Liver (tissue), 9 donors: Measurements from ENCODE around the gene RRAS2. TPM values are rescaled to one million over a fixed set of nuclear protein-coding genes. Genes with fewer than 3 reads are reported as not detected.
A peak's percentile ranks its signal among the peaks of the same experiment; 100 is the strongest.

Source experiments
- DNase-seq: peaks from one replicate; pipeline ENCODE4 v3.0.0-alpha.2; 2017; ENCODE audit warnings: low spot score
- H3K27ac ChIP-seq, 2 donors: one replicate each; pipeline ENCODE4 v1.7.0; 2013; ENCODE audit warnings: inconsistent platforms in 2 of 2, low read length in 2 of 2, control low read depth in 1 of 2, low read depth in 1 of 2, mild to moderate bottlenecking in 1 of 2
- H3K27me3 ChIP-seq, 4 donors: one replicate each; pipeline versions ENCODE4 v1.6.1 to v1.7.0; 2013; ENCODE audit warnings: low read length in 3 of 4, inconsistent platforms in 1 of 4, mild to moderate bottlenecking in 1 of 4, moderate library complexity in 1 of 4; ENCODE audit not compliant: control insufficient read depth in 4 of 4, insufficient read depth in 4 of 4
- H3K36me3 ChIP-seq, 4 donors: one replicate each; pipeline versions ENCODE4 v1.6.1 to v1.7.0; 2013; ENCODE audit warnings: low read length in 3 of 4, mild to moderate bottlenecking in 3 of 4, low read depth in 1 of 4, moderate library complexity in 1 of 4; ENCODE audit not compliant: control insufficient read depth in 4 of 4, insufficient read depth in 3 of 4
- H3K4me1 ChIP-seq, 4 donors: one replicate each; pipeline versions ENCODE4 v1.6.1 to v1.7.0; 2013; ENCODE audit warnings: low read length in 3 of 4, mild to moderate bottlenecking in 3 of 4, moderate library complexity in 1 of 4; ENCODE audit not compliant: control insufficient read depth in 4 of 4, insufficient read depth in 4 of 4
- H3K4me3 ChIP-seq, 3 donors: one replicate each; pipeline versions ENCODE4 v1.6.1 to v1.7.0; 2013; ENCODE audit warnings: low read length in 3 of 3, control low read depth in 1 of 3, low read depth in 1 of 3, mild to moderate bottlenecking in 1 of 3
- H3K9ac ChIP-seq, 2 donors: one replicate each; pipeline ENCODE4 v1.7.0; 2013; ENCODE audit warnings: low read length in 2 of 2, mild to moderate bottlenecking in 2 of 2, moderate library complexity in 2 of 2, control low read depth in 1 of 2, low read depth in 1 of 2
- H3K9me3 ChIP-seq, 4 donors: one replicate each; pipeline versions ENCODE4 v1.6.1 to v1.7.0; 2013; ENCODE audit warnings: low read length in 3 of 4; ENCODE audit not compliant: control insufficient read depth in 4 of 4
- ATF3 ChIP-seq: IDR thresholded peaks from 2 replicates; pipeline ENCODE4 v1.6.1; 2016; ENCODE audit warnings: antibody characterized with exemption
- CTCF ChIP-seq: fragments of 150-350 bp; IDR thresholded peaks from 2 replicates; pipeline ENCODE4 v1.5.1; 2017; ENCODE audit warnings: improper control_type of control experiment, low read depth, low read length; ENCODE audit not compliant: missing input control
- EGR1 ChIP-seq, 2 donors: IDR thresholded peaks; 2 replicates each; pipeline ENCODE4 v1.6.1; 2016 to 2018; ENCODE audit warnings: antibody characterized with exemption in 2 of 2, low read depth in 2 of 2
- FOXA1 ChIP-seq: IDR thresholded peaks from 2 replicates; pipeline ENCODE4 v1.6.1; 2016; ENCODE audit warnings: antibody characterized with exemption
- FOXA2 ChIP-seq: IDR thresholded peaks from 2 replicates; pipeline ENCODE4 v1.6.1; 2016; ENCODE audit warnings: antibody characterized with exemption
- GABPA ChIP-seq, 2 donors: IDR thresholded peaks in 1 of 2; conservative IDR thresholded peaks in 1 of 2; 2 replicates each; pipeline ENCODE4 v1.6.1; 2016; ENCODE audit warnings: antibody characterized with exemption in 2 of 2, mild to moderate bottlenecking in 1 of 2, moderate library complexity in 1 of 2
- HNF4A ChIP-seq, 2 donors: conservative IDR thresholded peaks; 2 replicates each; pipeline ENCODE4 v1.6.1; 2016; ENCODE audit warnings: antibody characterized with exemption in 2 of 2, mild to moderate bottlenecking in 2 of 2
- HNF4G ChIP-seq: IDR thresholded peaks from 2 replicates; pipeline ENCODE4 v1.6.1; 2016; ENCODE audit warnings: antibody characterized with exemption
- JUND ChIP-seq, 2 donors: IDR thresholded peaks; 2 replicates each; pipeline ENCODE4 v1.6.1; 2016; ENCODE audit warnings: antibody characterized with exemption in 2 of 2
- NR2F2 ChIP-seq: IDR thresholded peaks from 2 replicates; pipeline ENCODE4 v1.6.1; 2016; ENCODE audit warnings: antibody characterized with exemption
- RAD21 ChIP-seq, 2 donors: IDR thresholded peaks; 2 replicates each; pipeline ENCODE4 v1.6.1; 2016; ENCODE audit warnings: antibody characterized with exemption in 2 of 2, mild to moderate bottlenecking in 2 of 2
- RXRA ChIP-seq, 2 donors: IDR thresholded peaks; 2 replicates each; pipeline ENCODE4 v1.6.1; 2017 to 2018; ENCODE audit warnings: antibody characterized with exemption in 2 of 2, mild to moderate bottlenecking in 1 of 2
- SP1 ChIP-seq: IDR thresholded peaks from 2 replicates; pipeline ENCODE4 v1.6.1; 2018; ENCODE audit warnings: antibody characterized with exemption, mild to moderate bottlenecking
- TAF1 ChIP-seq: conservative IDR thresholded peaks from 2 replicates; pipeline ENCODE4 v1.6.1; 2016; ENCODE audit warnings: antibody characterized with exemption, mild to moderate bottlenecking
- YY1 ChIP-seq: IDR thresholded peaks from 2 replicates; pipeline ENCODE4 v1.6.1; 2016; ENCODE audit warnings: antibody characterized with exemption, mild to moderate bottlenecking
- WGBS: extraction: QIAGEN DNeasy Blood & Tissue Kit; methylation state at CpG from one replicate; pipeline ENCODE4 v1.1.7; 2013; 5-methylcytosine and 5-hydroxymethylcytosine counted together
- polyA plus RNA-seq, 2 donors: library from polyadenylated mRNA; stranded (reverse) in 1 of 2; unstranded in 1 of 2; fragments of 200-250 nt in 1 of 2; fragments of >200 nt in 1 of 2; fragmentation: Nextera tagmentation in 1 of 2; extraction: Ambion mirVana in 1 of 2; gene quantifications; one replicate each; pipeline versions ENCODE4 v1.2.1 to v1.2.3, GENCODE V29; 2013 to 2015
- total RNA-seq, 2 donors: library from RNA; depleted of rRNA; stranded (reverse); fragments of >200 nt; gene quantifications; one replicate each; pipeline ENCODE4 v1.2.3, GENCODE V29; 2014
- TF ChIP-seq, protein P1 (sequence below): IDR thresholded peaks from 2 replicates; pipeline ENCODE4 v1.6.1; 2016; ENCODE audit warnings: antibody characterized with exemption
- TF ChIP-seq, protein P2 (sequence below): IDR thresholded peaks from 2 replicates; pipeline ENCODE4 v1.6.1; 2016; ENCODE audit warnings: antibody characterized with exemption
- TF ChIP-seq, protein P3 (sequence below): IDR thresholded peaks from 2 replicates; pipeline ENCODE4 v1.6.1; 2016; ENCODE audit warnings: antibody characterized with exemption, mild to moderate bottlenecking
- donor health status: healthy.
- donor health status: healthy.
- donor health status: healthy.
- donor health status: healthy.
- donor health status: healthy.

The RRAS2 gene
- total and polyA plus RNA-seq, 4 donors: 11.2 to 23.8 (median 17.5) TPM

DNA sequence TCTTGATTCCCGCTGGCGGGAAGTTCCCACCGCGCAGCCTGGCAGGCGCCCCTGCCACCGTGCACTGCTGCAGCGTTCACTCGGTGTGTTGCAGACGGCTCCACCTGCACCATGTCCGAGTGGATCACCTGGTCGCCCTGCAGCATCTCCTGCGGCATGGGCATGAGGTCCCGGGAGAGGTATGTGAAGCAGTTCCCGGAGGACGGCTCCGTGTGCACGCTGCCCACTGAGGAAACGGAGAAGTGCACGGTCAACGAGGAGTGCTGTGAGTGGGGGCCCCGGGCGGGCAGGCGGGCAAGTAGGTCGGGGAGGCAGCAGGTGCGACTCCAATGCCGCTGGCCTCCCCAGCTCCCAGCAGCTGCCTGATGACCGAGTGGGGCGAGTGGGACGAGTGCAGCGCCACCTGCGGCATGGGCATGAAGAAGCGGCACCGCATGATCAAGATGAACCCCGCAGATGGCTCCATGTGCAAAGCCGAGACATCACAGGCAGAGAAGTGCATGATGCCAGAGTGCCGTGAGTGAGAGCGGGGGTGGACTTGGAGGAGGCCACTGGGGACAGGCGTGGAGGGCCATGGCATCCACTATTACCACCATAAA is 99.7 kb downstream of the RRAS2 start:
- Histone ChIP-seq H3K36me3 (no peaks in the 10 kb centered on the region), H3K4me3 (no peak overlapping the region), H3K27ac (no peak overlapping the region), H3K9ac (no peak overlapping the region), H3K9me3 (no peaks in the 10 kb centered on the region), H3K4me1 (peaks cover 0 to 10% (median 6%) of the 10 kb centered on the region in 4 donors), H3K27me3 (no peaks in the 10 kb centered on the region)
- 68% methylated on average over 38 of the region's 38 CpGs for WGBS
- no peak for DNase-seq
- TF ChIP-seq NR2F2: no peak
- TF ChIP-seq GABPA (IDR thresholded peaks at IDR 0.05 in 1 of 2, conservative IDR thresholded peaks at IDR 0.05 in 1 of 2): no peak
- TF ChIP-seq HNF4G: no peak
- no peak for TF ChIP-seq JUND (IDR thresholded peaks at IDR 0.05)
- no peak for TF ChIP-seq TAF1

DNA sequence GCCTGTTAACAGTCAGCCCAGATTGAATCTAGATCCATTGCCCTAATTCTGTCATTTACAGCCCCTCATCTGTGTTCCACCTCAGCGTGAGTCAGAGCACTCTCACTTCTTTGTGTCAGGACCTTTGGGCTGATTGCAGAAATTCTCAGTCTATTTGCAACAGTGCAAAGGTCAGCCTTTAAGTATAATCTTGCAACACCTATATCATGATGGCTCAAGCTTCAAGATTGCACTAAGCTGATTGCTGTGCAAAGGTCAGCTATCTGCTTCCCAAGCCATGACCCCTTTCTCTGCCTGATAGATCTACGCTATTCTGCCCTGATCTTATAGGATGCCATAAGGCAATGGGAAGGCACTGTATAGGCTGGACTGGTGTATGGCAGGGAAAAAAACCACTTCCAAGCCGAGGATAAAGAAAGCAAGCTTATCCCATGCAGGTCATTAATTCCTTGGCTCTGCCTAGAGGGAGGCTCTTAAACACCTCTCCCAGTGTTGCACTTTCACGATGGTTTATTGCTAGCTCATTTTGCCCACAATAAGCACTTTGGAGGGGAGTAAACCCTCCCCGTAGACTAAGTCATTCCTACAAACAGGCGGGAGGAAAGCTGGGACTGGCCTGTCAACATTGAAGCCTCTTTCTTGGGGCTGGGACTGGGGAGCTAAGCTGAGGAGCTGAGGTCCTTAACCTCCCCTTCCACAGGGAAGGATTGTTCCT is 100.6 kb downstream of the RRAS2 start:
- H3K9me3 ChIP-seq: no peaks in the 10 kb centered on the region
- H3K27me3 ChIP-seq: no peaks in the 10 kb centered on the region
- H3K27ac ChIP-seq: no peak overlapping the region
- WGBS: 59% methylated on average over 6 of the region's 6 CpGs
- H3K4me1 ChIP-seq: peaks cover 0 to 10% (median 6%) of the 10 kb centered on the region in 4 donors
- no peaks in the 10 kb centered on the region for H3K36me3 ChIP-seq
- TF ChIP-seq ATF3 (peak; percentile 73), CTCF (no peak), HNF4G (peak; percentile 91), SP1 (peak; percentile 64), RXRA (IDR thresholded peaks at IDR 0.05) (peak; percentile 84 to 86), GABPA (IDR thresholded peaks at IDR 0.05 in 1 of 2, conservative IDR thresholded peaks at IDR 0.05 in 1 of 2) (no peak), RAD21 (IDR thresholded peaks at IDR 0.05) (no peak), FOXA2 (no peak), NR2F2 (peak; percentile 77), YY1 (no peak), FOXA1 (no peak), EGR1 (IDR thresholded peaks at IDR 0.05; ENCODE audit: low read depth in 2 of 2) (no peak), HNF4A (conservative IDR thresholded peaks at IDR 0.05) (peak; percentile 92 to 95), TAF1 (no peak), JUND (IDR thresholded peaks at IDR 0.05) (peak; percentile 80 to 89)
- TF ChIP-seq, protein P1, sequence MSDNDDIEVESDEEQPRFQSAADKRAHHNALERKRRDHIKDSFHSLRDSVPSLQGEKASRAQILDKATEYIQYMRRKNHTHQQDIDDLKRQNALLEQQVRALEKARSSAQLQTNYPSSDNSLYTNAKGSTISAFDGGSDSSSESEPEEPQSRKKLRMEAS: no peak
- TF ChIP-seq, protein P2, sequence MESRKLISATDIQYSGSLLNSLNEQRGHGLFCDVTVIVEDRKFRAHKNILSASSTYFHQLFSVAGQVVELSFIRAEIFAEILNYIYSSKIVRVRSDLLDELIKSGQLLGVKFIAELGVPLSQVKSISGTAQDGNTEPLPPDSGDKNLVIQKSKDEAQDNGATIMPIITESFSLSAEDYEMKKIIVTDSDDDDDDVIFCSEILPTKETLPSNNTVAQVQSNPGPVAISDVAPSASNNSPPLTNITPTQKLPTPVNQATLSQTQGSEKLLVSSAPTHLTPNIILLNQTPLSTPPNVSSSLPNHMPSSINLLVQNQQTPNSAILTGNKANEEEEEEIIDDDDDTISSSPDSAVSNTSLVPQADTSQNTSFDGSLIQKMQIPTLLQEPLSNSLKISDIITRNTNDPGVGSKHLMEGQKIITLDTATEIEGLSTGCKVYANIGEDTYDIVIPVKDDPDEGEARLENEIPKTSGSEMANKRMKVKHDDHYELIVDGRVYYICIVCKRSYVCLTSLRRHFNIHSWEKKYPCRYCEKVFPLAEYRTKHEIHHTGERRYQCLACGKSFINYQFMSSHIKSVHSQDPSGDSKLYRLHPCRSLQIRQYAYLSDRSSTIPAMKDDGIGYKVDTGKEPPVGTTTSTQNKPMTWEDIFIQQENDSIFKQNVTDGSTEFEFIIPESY: no peak
- TF ChIP-seq, protein P3, sequence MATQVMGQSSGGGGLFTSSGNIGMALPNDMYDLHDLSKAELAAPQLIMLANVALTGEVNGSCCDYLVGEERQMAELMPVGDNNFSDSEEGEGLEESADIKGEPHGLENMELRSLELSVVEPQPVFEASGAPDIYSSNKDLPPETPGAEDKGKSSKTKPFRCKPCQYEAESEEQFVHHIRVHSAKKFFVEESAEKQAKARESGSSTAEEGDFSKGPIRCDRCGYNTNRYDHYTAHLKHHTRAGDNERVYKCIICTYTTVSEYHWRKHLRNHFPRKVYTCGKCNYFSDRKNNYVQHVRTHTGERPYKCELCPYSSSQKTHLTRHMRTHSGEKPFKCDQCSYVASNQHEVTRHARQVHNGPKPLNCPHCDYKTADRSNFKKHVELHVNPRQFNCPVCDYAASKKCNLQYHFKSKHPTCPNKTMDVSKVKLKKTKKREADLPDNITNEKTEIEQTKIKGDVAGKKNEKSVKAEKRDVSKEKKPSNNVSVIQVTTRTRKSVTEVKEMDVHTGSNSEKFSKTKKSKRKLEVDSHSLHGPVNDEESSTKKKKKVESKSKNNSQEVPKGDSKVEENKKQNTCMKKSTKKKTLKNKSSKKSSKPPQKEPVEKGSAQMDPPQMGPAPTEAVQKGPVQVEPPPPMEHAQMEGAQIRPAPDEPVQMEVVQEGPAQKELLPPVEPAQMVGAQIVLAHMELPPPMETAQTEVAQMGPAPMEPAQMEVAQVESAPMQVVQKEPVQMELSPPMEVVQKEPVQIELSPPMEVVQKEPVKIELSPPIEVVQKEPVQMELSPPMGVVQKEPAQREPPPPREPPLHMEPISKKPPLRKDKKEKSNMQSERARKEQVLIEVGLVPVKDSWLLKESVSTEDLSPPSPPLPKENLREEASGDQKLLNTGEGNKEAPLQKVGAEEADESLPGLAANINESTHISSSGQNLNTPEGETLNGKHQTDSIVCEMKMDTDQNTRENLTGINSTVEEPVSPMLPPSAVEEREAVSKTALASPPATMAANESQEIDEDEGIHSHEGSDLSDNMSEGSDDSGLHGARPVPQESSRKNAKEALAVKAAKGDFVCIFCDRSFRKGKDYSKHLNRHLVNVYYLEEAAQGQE: no peak
- H3K4me3 ChIP-seq: no peak overlapping the region
- H3K9ac ChIP-seq: no peak overlapping the region
- no peak for DNase-seq
